ENCODE measurements around the gene TNK2.

- TF ChIP-seq CTCF (conservative IDR thresholded peaks at IDR 0.05; ENCODE audit: low read length) (no peak; the same call in 1 of the 2 replicates), EZH2phosphoT487 (IDR thresholded peaks at IDR 0.05; ENCODE audit: borderline replicate concordance) (no peak)
Observed at GRCh38 chr3:195889870-195890295, 18.5 kb downstream of the TNK2 start.
